Caco-2 (cell line): Measurements from ENCODE around the gene HSPA12A. TPM values are rescaled to one million over a fixed set of nuclear protein-coding genes. Genes with fewer than 3 reads are reported as not detected.

Experiments
- BruUV-seq: library from RNA; stranded (reverse); fragments of 400-500 nt; replicated peaks from 2 replicates; lab custom pipeline; 2021; lab: Mats Ljungman, UMichigan
- CTCF ChIA-PET: fragments of 300-600 bp; sonication (Branson Sonifier 250); formaldehyde crosslinking; loops from one replicate; lab custom pipeline; 2022; ENCODE audit warnings: antibody characterized with exemption; lab: Charles Lee
- POLR2A ChIA-PET: fragments of 300-600 bp; sonication (Branson Sonifier 250); formaldehyde crosslinking; loops from one replicate; lab custom pipeline; 2022; ENCODE audit warnings: antibody characterized with exemption; lab: Charles Lee
- DNase-seq, 2 experiments: peaks; one replicate each; pipeline versions ENCODE4 v3.0.0 to v3.0.0-alpha.2; 2020 to 2022
- H3K27me3 ChIP-seq: replicated peaks from 2 replicates; pipeline ENCODE4 v1.6.0; 2011; ENCODE audit warnings: low read length; ENCODE audit not compliant: control insufficient read depth, insufficient read depth
- H3K36me3 ChIP-seq: 2 replicates; pipeline ENCODE4 v1.5.1; 2011; ENCODE audit warnings: low read length; ENCODE audit not compliant: control insufficient read depth, insufficient read depth
- H3K4me1 ChIP-seq: fragments of 250-450 bp; sonication (Bioruptor Pico); 2 replicates; pipeline ENCODE4 v1.5.1; 2020; ENCODE audit warnings: mild to moderate bottlenecking
- H3K4me3 ChIP-seq: 2 replicates; pipeline ENCODE4 v1.5.1; 2011; ENCODE audit warnings: low read depth, mild to moderate bottlenecking, control low read depth, low read length
- H3K9me3 ChIP-seq: fragments of 250-450 bp; sonication (Bioruptor Pico); 2 replicates; pipeline ENCODE4 v1.5.1; 2020; ENCODE audit warnings: mild to moderate bottlenecking, moderate library complexity
- H3K27ac Mint-ChIP-seq: one replicate; pipeline ENCODE4 v1.8.0; 2022; ENCODE audit warnings: mixed read lengths; ENCODE audit not compliant: unreplicated experiment
- H3K27me3 Mint-ChIP-seq: one replicate; pipeline ENCODE4 v1.8.0; 2022; ENCODE audit warnings: mixed read lengths; ENCODE audit not compliant: insufficient read depth, unreplicated experiment
- H3K36me3 Mint-ChIP-seq: one replicate; pipeline ENCODE4 v1.8.0; 2022; ENCODE audit warnings: mild to moderate bottlenecking, mixed read lengths; ENCODE audit not compliant: insufficient read depth, unreplicated experiment
- H3K4me1 Mint-ChIP-seq: one replicate; pipeline ENCODE4 v1.8.0; 2022; ENCODE audit warnings: low read depth, mixed read lengths; ENCODE audit not compliant: unreplicated experiment
- H3K4me3 Mint-ChIP-seq: one replicate; pipeline ENCODE4 v1.8.0; 2022; ENCODE audit warnings: mild to moderate bottlenecking, moderate library complexity, mixed read lengths; ENCODE audit not compliant: unreplicated experiment
- H3K9me3 Mint-ChIP-seq: one replicate; pipeline ENCODE4 v1.8.0; 2022; ENCODE audit warnings: mixed read lengths; ENCODE audit not compliant: unreplicated experiment
- intact Hi-C: fragments of 100-400 bp; cut with micrococcal nuclease; formaldehyde crosslinking; loops from one replicate; pipeline ENCODE4 v1.10.0; 2022; ENCODE audit not compliant: unreplicated experiment
- total RNA-seq: library from RNA; stranded (reverse); gene quantifications from 2 replicates; pipeline ENCODE4 v1.2.3, GENCODE V29; 2022
- TF ChIP-seq, protein P1 (sequence below), 2 experiments: fragments of 200-600 bp in 1 of 2; IDR thresholded peaks; 1 replicate in 1 of 2; 2 replicates in 1 of 2; pipeline versions ENCODE4 v1.5.1 to v1.8.0; 2011 to 2022; ENCODE audit warnings: antibody characterized with exemption in 1 of 2, control low read depth in 1 of 2, inconsistent platforms in 1 of 2, low read depth in 1 of 2, low read length in 1 of 2, mild to moderate bottlenecking in 1 of 2, moderate library complexity in 1 of 2; ENCODE audit not compliant: insufficient read depth in 1 of 2, severe bottlenecking in 1 of 2, unreplicated experiment in 1 of 2

The HSPA12A gene
- total RNA-seq, 1 experiment from 2014 or later: 27.0 TPM

GRCh38 chr10:116733566-116733965 is 8.8 kb downstream of the HSPA12A start:
- H3K4me3 Mint-ChIP-seq: no peak overlapping the region
- no TSS peak for BruUV-seq
- no peaks in the 10 kb centered on the region; the same call in 1 of the 2 replicates for H3K36me3 ChIP-seq
- H3K36me3 Mint-ChIP-seq: no peaks in the 10 kb centered on the region
- no peaks in the 10 kb centered on the region for H3K9me3 ChIP-seq
- no peaks in the 10 kb centered on the region for H3K27me3 ChIP-seq
- intact Hi-C loops: no loop called here
- ChIA-PET POLR2A (no interaction called here), CTCF (no interaction called here)
- TF ChIP-seq, protein P1, sequence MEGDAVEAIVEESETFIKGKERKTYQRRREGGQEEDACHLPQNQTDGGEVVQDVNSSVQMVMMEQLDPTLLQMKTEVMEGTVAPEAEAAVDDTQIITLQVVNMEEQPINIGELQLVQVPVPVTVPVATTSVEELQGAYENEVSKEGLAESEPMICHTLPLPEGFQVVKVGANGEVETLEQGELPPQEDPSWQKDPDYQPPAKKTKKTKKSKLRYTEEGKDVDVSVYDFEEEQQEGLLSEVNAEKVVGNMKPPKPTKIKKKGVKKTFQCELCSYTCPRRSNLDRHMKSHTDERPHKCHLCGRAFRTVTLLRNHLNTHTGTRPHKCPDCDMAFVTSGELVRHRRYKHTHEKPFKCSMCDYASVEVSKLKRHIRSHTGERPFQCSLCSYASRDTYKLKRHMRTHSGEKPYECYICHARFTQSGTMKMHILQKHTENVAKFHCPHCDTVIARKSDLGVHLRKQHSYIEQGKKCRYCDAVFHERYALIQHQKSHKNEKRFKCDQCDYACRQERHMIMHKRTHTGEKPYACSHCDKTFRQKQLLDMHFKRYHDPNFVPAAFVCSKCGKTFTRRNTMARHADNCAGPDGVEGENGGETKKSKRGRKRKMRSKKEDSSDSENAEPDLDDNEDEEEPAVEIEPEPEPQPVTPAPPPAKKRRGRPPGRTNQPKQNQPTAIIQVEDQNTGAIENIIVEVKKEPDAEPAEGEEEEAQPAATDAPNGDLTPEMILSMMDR (IDR thresholded peaks at IDR 0.05; ENCODE audit: insufficient read depth in 1 of 2, low read depth in 1 of 2, low read length in 1 of 2, severe bottlenecking in 1 of 2, unreplicated experiment in 1 of 2): no peak
- DNase-seq: no peak
- no peaks in the 10 kb centered on the region for H3K4me1 Mint-ChIP-seq
- H3K4me3 ChIP-seq: no peak overlapping the region
- no peaks in the 10 kb centered on the region for H3K27me3 Mint-ChIP-seq
- H3K9me3 Mint-ChIP-seq: no peaks in the 10 kb centered on the region
- H3K27ac Mint-ChIP-seq: no peak overlapping the region
- no peaks in the 10 kb centered on the region; the same call in 1 of the 2 replicates for H3K4me1 ChIP-seq

- Mint-ChIP-seq H3K36me3 (no peaks in the 10 kb centered on the region), H3K4me1 (no peaks in the 10 kb centered on the region), H3K27ac (no peak overlapping the region), H3K4me3 (no peak overlapping the region), H3K27me3 (no peaks in the 10 kb centered on the region), H3K9me3 (no peaks in the 10 kb centered on the region)
- Histone ChIP-seq H3K36me3 (no peaks in the 10 kb centered on the region; the same call in 1 of the 2 replicates), H3K4me1 (no peaks in the 10 kb centered on the region; the same call in 1 of the 2 replicates), H3K4me3 (no peak overlapping the region), H3K9me3 (no peaks in the 10 kb centered on the region), H3K27me3 (no peaks in the 10 kb centered on the region)
- DNase-seq: no peak
- CTCF ChIA-PET: no interaction called here
- BruUV-seq: no TSS peak
- POLR2A ChIA-PET: no interaction called here
- TF ChIP-seq, protein P1 (IDR thresholded peaks at IDR 0.05; ENCODE audit: insufficient read depth in 1 of 2, low read depth in 1 of 2, low read length in 1 of 2, severe bottlenecking in 1 of 2, unreplicated experiment in 1 of 2): no peak
- intact Hi-C loops: no loop called here
Observed at GRCh38 chr10:116732573-116732972, 9.8 kb downstream of the HSPA12A start.

DNA sequence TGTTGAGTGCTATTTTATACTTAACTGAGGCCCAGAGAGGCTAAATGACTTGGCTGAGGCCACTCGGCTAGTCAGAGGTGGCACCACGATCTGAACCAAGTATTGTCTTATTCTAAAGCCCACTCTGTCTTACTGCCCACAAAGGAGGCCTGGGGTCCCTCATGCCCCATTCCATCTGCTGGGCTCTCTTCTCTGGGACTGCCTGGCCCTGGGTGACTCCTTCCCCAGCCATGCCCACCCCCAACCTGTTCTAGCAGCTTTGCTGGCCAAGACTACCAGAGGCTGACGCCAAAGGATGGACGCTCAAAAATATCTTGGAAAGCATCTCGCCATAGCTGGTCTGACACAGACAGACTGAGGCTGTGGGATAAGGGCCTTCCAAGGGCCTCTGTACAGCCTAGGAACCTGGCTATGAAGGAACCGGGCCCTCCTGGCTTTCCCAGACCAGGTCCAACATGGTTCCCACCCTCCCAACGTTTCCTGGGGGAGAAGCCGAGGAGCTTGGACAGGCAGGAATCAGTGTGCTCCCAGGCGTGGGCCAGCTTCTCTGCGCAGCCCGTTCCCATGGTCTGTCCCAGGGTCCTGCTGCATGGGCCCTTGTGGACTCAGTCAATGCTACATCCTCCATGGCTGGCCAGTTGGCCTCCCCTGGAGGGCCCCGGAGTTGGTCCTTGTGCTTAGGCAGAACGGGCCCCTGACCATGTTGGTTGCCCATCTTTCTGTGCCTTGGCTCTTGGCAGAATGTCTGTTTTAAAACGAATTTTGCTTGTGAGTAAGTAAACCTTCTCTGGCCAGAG is 11.7 kb downstream of the HSPA12A start:
- Histone ChIP-seq H3K27me3 (no peaks in the 10 kb centered on the region), H3K4me1 (no peaks in the 10 kb centered on the region; the same call in 1 of the 2 replicates), H3K4me3 (no peak overlapping the region), H3K9me3 (no peaks in the 10 kb centered on the region), H3K36me3 (no peaks in the 10 kb centered on the region; the same call in 1 of the 2 replicates)
- no peaks in the 10 kb centered on the region for H3K4me1 Mint-ChIP-seq
- ChIA-PET CTCF (no interaction called here), POLR2A (interaction anchor here (0.5 kb wide), 1 partner anchor 12 kb away, joined by 4 read pairs; no protein-coding TSS in a partner anchor)
- no peak for DNase-seq
- H3K4me3 Mint-ChIP-seq: no peak overlapping the region
- no peaks in the 10 kb centered on the region for H3K9me3 Mint-ChIP-seq
- TF ChIP-seq, protein P1 (IDR thresholded peaks at IDR 0.05; ENCODE audit: insufficient read depth in 1 of 2, low read depth in 1 of 2, low read length in 1 of 2, severe bottlenecking in 1 of 2, unreplicated experiment in 1 of 2): no peak
- intact Hi-C loops: no loop called here
- H3K36me3 Mint-ChIP-seq: no peaks in the 10 kb centered on the region
- no peaks in the 10 kb centered on the region for H3K27me3 Mint-ChIP-seq
- no peak overlapping the region for H3K27ac Mint-ChIP-seq
- no TSS peak for BruUV-seq
